HL-60 (cell line): Measurements from ENCODE around the gene SLC16A6.
"Not testable (repeated sequence)": the region's sequence is repeated elsewhere in the genome, so short reads cannot be mapped to it uniquely, and the experiment has no call there.

Source experiments
- DNase-seq, 2 experiments: peaks; one replicate each; pipeline ENCODE4 v3.0.0-alpha.2; 2010 to 2020; ENCODE audit warnings: low read depth in 1 of 2, low spot score in 1 of 2
- H3K27ac ChIP-seq: fragments of 250-450 bp; sonication (Bioruptor Pico); replicated peaks from 2 replicates; pipeline ENCODE4 v1.5.1; 2020; ENCODE audit warnings: mild to moderate bottlenecking, moderate library complexity
- H3K27me3 ChIP-seq: fragments of 250-450 bp; sonication (Bioruptor Pico); 2 replicates; pipeline ENCODE4 v1.5.1; 2021; ENCODE audit warnings: mild to moderate bottlenecking, moderate library complexity; ENCODE audit not compliant: insufficient read depth, poor library complexity, severe bottlenecking
- H3K4me3 ChIP-seq: replicated peaks from 2 replicates; pipeline ENCODE4 v1.5.1; 2011; ENCODE audit warnings: mild to moderate bottlenecking, control low read depth, low read length; ENCODE audit not compliant: insufficient read depth
- GABPA ChIP-seq: IDR thresholded peaks from 2 replicates; pipeline ENCODE4 v1.6.1; 2012; ENCODE audit warnings: low read depth
- POLR2AphosphoS5 ChIP-seq: IDR thresholded peaks from 2 replicates; pipeline ENCODE4 v1.6.1; 2012; ENCODE audit warnings: low read depth
- SPI1 ChIP-seq: IDR thresholded peaks from 2 replicates; pipeline ENCODE4 v1.6.1; 2012; ENCODE audit warnings: low read depth, mild to moderate bottlenecking, borderline replicate concordance
- TF ChIP-seq, protein P1 (sequence below): IDR thresholded peaks from 2 replicates; pipeline ENCODE4 v1.6.1; 2012; ENCODE audit warnings: low read depth; ENCODE audit not compliant: insufficient replicate concordance
- TF ChIP-seq, protein P2 (sequence below): IDR thresholded peaks from one replicate; pipeline ENCODE4 v1.5.1; 2011; ENCODE audit warnings: low read length, control low read depth, inconsistent platforms; ENCODE audit not compliant: insufficient read depth

The SLC16A6 gene

DNA sequence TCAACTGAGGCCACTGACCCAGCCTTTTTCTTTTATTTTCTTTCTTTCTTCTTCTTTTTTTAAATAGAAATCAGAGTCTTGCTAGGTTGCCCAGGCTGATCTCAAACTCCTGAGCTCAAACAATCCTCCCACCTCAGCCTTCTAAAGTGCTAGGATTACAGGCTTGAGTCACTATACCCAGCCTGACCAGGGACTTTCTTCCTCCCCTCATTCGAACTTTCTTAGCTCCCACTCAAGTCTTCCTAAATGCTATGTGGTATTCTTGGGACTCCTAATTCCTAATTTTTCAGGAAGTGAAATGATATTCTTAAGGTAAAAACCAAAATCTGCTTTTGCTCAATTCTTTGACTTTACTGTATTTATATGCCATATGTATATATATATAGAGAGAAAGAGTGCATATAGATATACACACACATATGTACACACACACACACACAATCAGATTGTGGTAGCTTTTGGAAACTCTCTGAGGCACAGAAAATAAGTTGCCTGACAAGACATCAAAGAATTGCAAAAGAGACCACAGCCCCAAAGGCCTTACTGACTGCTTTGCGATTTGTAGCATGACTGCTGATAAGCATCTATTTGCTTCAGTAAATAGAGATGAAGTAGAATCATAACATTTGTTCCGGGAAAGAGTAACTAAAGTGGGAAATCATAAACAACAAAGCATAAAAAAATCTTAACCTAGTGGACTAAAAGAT lies 52.6 kb downstream of the SLC16A6 start:
- Histone ChIP-seq H3K4me3 (peak overlapping the region; percentile 20), H3K27ac (peak overlapping the region; percentile 64; the same call in 1 of the 2 replicates), H3K27me3 (no peaks in the 10 kb centered on the region)
- TF ChIP-seq, protein P1, sequence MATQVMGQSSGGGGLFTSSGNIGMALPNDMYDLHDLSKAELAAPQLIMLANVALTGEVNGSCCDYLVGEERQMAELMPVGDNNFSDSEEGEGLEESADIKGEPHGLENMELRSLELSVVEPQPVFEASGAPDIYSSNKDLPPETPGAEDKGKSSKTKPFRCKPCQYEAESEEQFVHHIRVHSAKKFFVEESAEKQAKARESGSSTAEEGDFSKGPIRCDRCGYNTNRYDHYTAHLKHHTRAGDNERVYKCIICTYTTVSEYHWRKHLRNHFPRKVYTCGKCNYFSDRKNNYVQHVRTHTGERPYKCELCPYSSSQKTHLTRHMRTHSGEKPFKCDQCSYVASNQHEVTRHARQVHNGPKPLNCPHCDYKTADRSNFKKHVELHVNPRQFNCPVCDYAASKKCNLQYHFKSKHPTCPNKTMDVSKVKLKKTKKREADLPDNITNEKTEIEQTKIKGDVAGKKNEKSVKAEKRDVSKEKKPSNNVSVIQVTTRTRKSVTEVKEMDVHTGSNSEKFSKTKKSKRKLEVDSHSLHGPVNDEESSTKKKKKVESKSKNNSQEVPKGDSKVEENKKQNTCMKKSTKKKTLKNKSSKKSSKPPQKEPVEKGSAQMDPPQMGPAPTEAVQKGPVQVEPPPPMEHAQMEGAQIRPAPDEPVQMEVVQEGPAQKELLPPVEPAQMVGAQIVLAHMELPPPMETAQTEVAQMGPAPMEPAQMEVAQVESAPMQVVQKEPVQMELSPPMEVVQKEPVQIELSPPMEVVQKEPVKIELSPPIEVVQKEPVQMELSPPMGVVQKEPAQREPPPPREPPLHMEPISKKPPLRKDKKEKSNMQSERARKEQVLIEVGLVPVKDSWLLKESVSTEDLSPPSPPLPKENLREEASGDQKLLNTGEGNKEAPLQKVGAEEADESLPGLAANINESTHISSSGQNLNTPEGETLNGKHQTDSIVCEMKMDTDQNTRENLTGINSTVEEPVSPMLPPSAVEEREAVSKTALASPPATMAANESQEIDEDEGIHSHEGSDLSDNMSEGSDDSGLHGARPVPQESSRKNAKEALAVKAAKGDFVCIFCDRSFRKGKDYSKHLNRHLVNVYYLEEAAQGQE: no peak
- no peak for TF ChIP-seq POLR2AphosphoS5
- TF ChIP-seq, protein P2, sequence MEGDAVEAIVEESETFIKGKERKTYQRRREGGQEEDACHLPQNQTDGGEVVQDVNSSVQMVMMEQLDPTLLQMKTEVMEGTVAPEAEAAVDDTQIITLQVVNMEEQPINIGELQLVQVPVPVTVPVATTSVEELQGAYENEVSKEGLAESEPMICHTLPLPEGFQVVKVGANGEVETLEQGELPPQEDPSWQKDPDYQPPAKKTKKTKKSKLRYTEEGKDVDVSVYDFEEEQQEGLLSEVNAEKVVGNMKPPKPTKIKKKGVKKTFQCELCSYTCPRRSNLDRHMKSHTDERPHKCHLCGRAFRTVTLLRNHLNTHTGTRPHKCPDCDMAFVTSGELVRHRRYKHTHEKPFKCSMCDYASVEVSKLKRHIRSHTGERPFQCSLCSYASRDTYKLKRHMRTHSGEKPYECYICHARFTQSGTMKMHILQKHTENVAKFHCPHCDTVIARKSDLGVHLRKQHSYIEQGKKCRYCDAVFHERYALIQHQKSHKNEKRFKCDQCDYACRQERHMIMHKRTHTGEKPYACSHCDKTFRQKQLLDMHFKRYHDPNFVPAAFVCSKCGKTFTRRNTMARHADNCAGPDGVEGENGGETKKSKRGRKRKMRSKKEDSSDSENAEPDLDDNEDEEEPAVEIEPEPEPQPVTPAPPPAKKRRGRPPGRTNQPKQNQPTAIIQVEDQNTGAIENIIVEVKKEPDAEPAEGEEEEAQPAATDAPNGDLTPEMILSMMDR: no peak
- no peak for TF ChIP-seq SPI1
- TF ChIP-seq GABPA: no peak
- DNase-seq: peak in 1 of 2 experiments; percentile 18

DNA sequence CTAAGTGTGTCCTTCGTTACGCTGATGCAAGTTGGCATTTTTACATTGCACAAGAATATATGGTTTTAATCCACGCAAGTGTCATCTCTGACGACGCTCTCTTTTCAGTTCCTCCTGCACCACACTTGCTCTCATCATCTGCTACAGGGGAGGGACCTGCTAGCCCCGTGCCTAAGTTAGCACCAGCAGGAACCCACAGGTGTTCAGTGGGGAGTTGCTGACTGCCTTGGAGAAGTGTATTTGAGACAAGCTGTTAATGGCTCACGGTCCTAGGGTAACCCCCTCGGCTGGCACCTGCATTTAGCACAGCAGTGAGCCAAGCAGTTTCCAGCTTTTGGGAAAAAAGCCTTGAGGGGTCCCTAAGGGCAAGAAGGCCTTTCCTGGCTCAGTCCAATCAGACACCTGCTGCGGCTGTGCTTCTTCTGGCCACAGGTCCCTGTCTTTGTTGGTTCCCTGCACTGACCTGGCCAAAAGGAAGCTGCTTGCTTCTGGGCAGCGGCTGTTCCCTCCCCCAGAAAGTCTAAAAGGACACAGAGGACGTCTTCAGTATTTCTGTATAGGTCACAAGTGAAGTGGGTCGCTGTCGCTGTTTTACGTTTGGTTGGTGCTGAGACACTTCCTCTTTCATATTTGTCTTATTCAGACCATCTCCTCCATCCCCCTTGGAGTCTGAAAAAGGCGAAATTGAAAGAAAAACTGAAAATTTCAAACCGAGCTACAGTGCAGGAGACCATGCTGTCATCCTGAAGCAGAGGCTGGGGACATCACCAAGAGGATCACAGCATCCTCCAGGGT lies 53.4 kb downstream of the SLC16A6 start:
- H3K27me3 ChIP-seq: not testable (repeated sequence)
- peak; percentile 48 to 74 for DNase-seq
- Histone ChIP-seq H3K27ac (peak overlapping the region; percentile 64), H3K4me3 (peak overlapping the region; percentile 20)
- peak; percentile 95 for TF ChIP-seq SPI1

DNA sequence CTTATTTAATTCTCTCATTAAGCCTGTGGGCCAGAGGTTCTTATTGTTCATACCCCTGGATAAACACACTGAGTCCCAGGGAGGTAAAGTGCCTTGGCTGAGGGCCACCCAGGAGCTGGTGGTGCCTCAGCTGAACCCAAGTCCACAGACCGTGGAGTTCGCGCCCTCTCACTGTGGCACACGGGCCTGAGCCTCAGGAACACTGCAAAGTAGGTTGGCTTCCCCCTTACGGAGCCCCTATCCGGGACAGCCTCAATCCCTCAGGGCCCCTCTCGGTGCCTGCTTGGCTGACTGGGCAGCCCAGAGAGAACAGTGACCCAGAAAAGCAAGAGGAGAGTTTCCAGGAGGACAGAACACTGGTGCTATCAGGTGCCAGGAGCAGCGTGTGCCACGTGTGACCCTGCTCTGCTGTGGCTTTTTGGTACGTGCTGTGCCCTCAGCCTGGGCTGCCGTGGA lies 55.6 kb downstream of the SLC16A6 start:
- DNase-seq, H3K4me3 ChIP-seq, H3K27me3 ChIP-seq, H3K27ac ChIP-seq: not testable (repeated sequence)

DNA sequence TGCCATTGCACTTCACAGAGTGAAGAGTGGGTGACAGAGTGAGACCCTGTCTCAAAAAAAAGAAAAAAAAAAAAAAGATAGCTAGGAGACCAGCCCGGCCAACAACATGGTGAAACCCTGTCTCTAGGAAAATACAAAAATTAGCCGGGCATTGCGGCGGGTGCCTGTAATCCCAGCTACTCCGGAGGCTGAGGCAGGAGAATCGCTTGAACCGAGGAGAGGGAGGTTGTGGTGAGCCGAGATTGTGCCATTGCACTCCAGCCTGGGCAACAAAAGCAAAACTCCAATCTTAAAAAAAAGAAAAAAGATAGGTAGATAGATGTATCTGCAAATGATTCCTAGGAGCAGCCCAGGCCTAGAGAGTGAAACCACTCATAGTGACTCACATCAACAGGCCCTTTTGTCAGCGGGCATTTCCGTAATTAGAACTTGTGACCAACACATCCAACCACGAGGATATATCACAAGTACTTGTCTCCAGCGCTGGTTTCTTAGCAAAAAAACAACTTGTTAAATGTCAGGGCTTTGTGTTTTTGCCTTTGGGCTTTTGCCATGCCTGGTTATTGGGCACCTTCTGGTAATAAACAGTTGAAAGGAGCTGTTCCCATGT lies 56.1 kb downstream of the SLC16A6 start:
- not testable (repeated sequence) for DNase-seq, H3K4me3 ChIP-seq, H3K27me3 ChIP-seq, H3K27ac ChIP-seq

DNA sequence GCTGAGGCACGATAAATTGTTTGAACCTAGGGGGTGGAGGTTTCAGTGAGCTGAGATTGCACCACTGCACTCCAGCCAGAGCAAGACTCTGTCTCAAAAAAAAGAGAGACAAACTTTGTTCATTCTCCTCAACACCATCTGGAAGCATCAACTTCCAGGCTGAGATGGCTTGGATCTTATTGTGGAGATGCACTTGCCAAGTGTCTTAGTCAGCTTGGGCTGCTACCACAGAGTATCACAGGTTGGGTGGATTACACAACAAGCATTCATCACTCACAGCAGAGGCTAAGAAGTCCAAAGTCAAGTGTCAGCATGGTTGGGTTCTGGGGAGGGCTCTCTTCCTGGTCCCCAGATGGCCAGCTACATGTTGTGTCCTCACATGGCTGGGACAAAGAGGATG lies 58.2 kb downstream of the SLC16A6 start:
- not testable (repeated sequence) for H3K4me3 ChIP-seq, H3K27me3 ChIP-seq, H3K27ac ChIP-seq, DNase-seq

DNA sequence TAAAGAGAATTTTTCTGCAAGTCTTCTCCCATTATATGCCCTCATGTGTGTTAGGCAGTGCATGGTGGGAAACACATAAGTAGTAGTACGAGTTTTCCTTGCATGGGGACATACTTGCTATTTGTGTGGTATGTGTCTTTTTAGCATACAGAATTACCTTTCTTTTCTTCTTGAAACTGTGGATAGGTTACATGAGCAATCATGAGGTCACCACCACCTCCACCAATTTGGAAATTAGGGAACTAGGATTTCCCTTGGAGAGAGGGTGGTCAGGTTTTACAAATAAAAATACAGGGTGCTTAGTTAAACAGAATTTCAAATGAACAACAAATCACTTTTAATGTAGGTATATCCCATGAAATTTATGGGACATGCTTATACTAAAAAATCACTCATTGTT lies 59.4 kb downstream of the SLC16A6 start:
- TF ChIP-seq SPI1 (no peak), GABPA (no peak)
- H3K27ac ChIP-seq: no peak overlapping the region
- DNase-seq: no peak

DNA sequence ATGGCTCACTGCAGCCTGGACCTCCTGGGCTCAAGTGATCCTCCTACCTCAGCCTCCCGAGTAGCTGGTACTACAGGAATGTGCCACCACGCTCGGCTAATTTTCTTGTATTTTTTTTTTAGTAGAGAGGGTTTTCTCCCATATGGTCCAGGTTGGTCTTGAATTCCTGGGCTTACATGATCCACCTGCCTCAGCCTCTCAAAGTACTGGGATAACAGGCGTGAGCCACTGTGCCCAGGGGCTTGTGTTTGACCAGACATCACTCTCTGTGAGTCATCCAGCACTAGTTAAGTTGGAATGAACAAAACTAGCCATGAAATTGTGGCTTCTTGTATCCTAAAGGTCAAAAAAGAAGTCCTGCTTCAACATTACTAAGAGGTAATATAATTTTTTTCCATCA lies 59.8 kb downstream of the SLC16A6 start:
- H3K4me3 ChIP-seq, H3K27me3 ChIP-seq, DNase-seq, H3K27ac ChIP-seq: not testable (repeated sequence)

More for the DNA sequence above, 59.4 kb downstream of the SLC16A6 start:
- no peak overlapping the region for H3K4me3 ChIP-seq
- H3K27me3 ChIP-seq: no peaks in the 10 kb centered on the region
